Neural cell (in vitro differentiated cells): Measurements from ENCODE around the gene PINLYP. TPM values are rescaled to one million over a fixed set of nuclear protein-coding genes. Genes with fewer than 3 reads are reported as not detected.

Experiments used
- H2AFZ ChIP-seq: fragments of 200-600, 300-800 bp; sonication (generic), shearing (Covaris generic); 2 replicates; pipeline ENCODE4 v1.6.0; 2014; ENCODE audit warnings: low read depth, mild to moderate bottlenecking, antibody characterized with exemption, low read length, moderate library complexity
- H3F3A ChIP-seq: fragments of 200-600 bp; shearing (Covaris generic); 2 replicates; pipeline ENCODE4 v1.6.1; 2016; ENCODE audit warnings: mild to moderate bottlenecking, moderate library complexity, mixed read lengths, antibody characterized with exemption, low read length; ENCODE audit not compliant: insufficient read depth, poor library complexity, severe bottlenecking
- H3K27ac ChIP-seq: fragments of 200-600, 300-800 bp; sonication (generic), shearing (Covaris generic); 2 replicates; pipeline ENCODE4 v1.5.1; 2014; ENCODE audit warnings: mild to moderate bottlenecking, low read length, moderate library complexity
- H3K27me3 ChIP-seq: fragments of 300-800, 200-600 bp; sonication (generic), shearing (Covaris generic); 2 replicates; pipeline ENCODE4 v1.6.0; 2014; ENCODE audit warnings: mild to moderate bottlenecking, low read depth, low read length, moderate library complexity; ENCODE audit not compliant: insufficient read depth
- H3K36me3 ChIP-seq: fragments of 300-800, 200-600 bp; sonication (generic), shearing (Covaris generic); 2 replicates; pipeline ENCODE4 v1.5.1; 2014; ENCODE audit warnings: mild to moderate bottlenecking, antibody characterized with exemption, low read length, moderate library complexity; ENCODE audit not compliant: insufficient read depth
- H3K4me2 ChIP-seq: fragments of 300-800, 200-600 bp; sonication (generic), shearing (Covaris generic); 2 replicates; pipeline ENCODE4 v1.6.0; 2014; ENCODE audit warnings: mild to moderate bottlenecking, low read length
- H3K4me3 ChIP-seq: fragments of 300-800, 200-600 bp; sonication (generic), shearing (Covaris generic); 2 replicates; pipeline ENCODE4 v1.5.1; 2014; ENCODE audit warnings: mild to moderate bottlenecking, low read length, moderate library complexity
- H3K79me2 ChIP-seq: fragments of 200-600 bp; shearing (Covaris generic); replicated peaks from 2 replicates; pipeline ENCODE4 v1.6.0; 2014; ENCODE audit warnings: mild to moderate bottlenecking, low read length, moderate library complexity; ENCODE audit not compliant: insufficient read depth
- H3K9ac ChIP-seq: fragments of 300-800, 200-600 bp; sonication (generic), shearing (Covaris generic); 2 replicates; pipeline ENCODE4 v1.6.1; 2016; ENCODE audit warnings: mild to moderate bottlenecking, low read length, mixed read lengths
- H3K9me2 ChIP-seq: fragments of 200-600 bp; shearing (Covaris generic); 2 replicates; pipeline ENCODE4 v1.6.1; 2016; ENCODE audit warnings: mild to moderate bottlenecking, low read length, mixed read lengths; ENCODE audit not compliant: insufficient read depth
- H3K9me3 ChIP-seq: fragments of 200-600, 300-800 bp; sonication (generic), shearing (Covaris generic); 2 replicates; pipeline ENCODE4 v1.6.1; 2016; ENCODE audit warnings: mild to moderate bottlenecking, mixed run types, low read length, moderate library complexity, mixed read lengths
- H4K20me1 ChIP-seq: fragments of 200-600 bp; shearing (Covaris generic); 2 replicates; pipeline ENCODE4 v1.6.1; 2016; ENCODE audit warnings: mild to moderate bottlenecking, mixed run types; ENCODE audit not compliant: insufficient read depth
- EP300 ChIP-seq: fragments of 450-650 bp; conservative IDR thresholded peaks from 2 replicates; pipeline ENCODE4 v1.6.1; 2014; ENCODE audit warnings: antibody characterized with exemption, mild to moderate bottlenecking, moderate library complexity; ENCODE audit not compliant: poor library complexity, severe bottlenecking
- EZH2 ChIP-seq: fragments of 200-600, 300-800 bp; shearing (Covaris generic), sonication (generic); IDR thresholded peaks from 2 replicates; pipeline ENCODE4 v1.6.1; 2014; ENCODE audit warnings: antibody characterized with exemption, low read length, borderline replicate concordance, mild to moderate bottlenecking; ENCODE audit not compliant: insufficient read depth, poor library complexity, severe bottlenecking
- MXI1 ChIP-seq: fragments of 450-650 bp; conservative IDR thresholded peaks from 2 replicates; pipeline ENCODE4 v1.6.1; 2014; ENCODE audit warnings: antibody characterized with exemption, mild to moderate bottlenecking; ENCODE audit not compliant: poor library complexity, severe bottlenecking
- POLR2AphosphoS5 ChIP-seq: IDR thresholded peaks from 2 replicates; pipeline ENCODE4 v1.6.1; 2012
- RAD21 ChIP-seq: fragments of 450-650 bp; conservative IDR thresholded peaks from 2 replicates; pipeline ENCODE4 v1.6.1; 2014; ENCODE audit warnings: antibody characterized with exemption, mild to moderate bottlenecking, moderate library complexity
- SMC3 ChIP-seq: fragments of 450-650 bp; conservative IDR thresholded peaks from 2 replicates; pipeline ENCODE4 v1.6.1; 2014; ENCODE audit warnings: antibody characterized with exemption, mild to moderate bottlenecking, moderate library complexity; ENCODE audit not compliant: poor library complexity
- TAF1 ChIP-seq: IDR thresholded peaks from 2 replicates; pipeline ENCODE4 v1.6.1; 2012; ENCODE audit warnings: low read depth
- polyA plus RNA-seq: library from polyadenylated mRNA; depleted of rRNA; stranded (reverse); fragments of >200 nt; gene quantifications from 2 replicates; pipeline ENCODE4 v1.2.3, GENCODE V29; 2014
- TF ChIP-seq, protein P1 (sequence below): IDR thresholded peaks from 2 replicates; pipeline ENCODE4 v1.6.1; 2012; ENCODE audit warnings: borderline replicate concordance
- TF ChIP-seq, protein P2 (sequence below): fragments of 450-650 bp; IDR thresholded peaks from 2 replicates; pipeline ENCODE4 v1.5.1; 2014; ENCODE audit warnings: antibody characterized with exemption, mild to moderate bottlenecking, moderate library complexity; ENCODE audit not compliant: poor library complexity, severe bottlenecking

PINLYP gene
- polyA plus RNA-seq, 1 donor from 2014 or later, result 1.9 TPM

DNA sequence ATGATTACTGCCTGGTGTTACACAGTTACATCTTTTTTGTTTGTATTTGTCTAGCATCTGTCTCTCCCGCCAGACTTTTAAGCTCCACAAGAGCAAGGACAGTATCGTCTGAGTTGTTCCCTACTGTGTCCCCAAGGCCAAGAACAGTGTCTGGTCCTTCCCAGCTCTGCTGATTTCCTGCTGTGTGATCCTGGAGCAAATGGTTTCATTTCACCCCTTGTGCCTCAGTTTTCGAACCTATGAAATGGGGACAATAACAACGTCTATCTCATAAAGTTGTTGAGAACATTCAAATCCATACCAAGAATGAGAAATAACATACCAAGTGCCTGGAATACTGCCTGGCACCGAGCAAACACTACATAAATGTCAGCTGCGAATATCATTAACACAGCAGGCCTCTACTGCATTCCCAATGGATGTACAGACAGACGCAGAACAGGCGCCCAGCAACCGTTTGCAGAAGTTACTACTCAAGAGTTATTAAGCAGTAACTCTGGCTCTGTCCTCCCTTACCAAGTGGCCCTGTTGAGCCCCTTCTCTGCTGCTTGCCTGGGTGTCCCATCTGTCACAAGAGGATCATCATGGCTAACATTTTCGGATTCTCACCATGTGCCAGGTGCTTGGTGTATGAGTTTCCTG lies 11.7 kb upstream of the PINLYP start:
- Histone ChIP-seq H4K20me1 (no peaks in the 10 kb centered on the region), H3K27ac (no peak overlapping the region), H2AFZ (no peak overlapping the region), H3K4me2 (no peak overlapping the region), H3K27me3 (no peaks in the 10 kb centered on the region), H3K36me3 (no peaks in the 10 kb centered on the region), H3F3A (no peaks in the 10 kb centered on the region), H3K79me2 (peaks cover 3% of the 10 kb centered on the region), H3K4me3 (no peak overlapping the region), H3K9ac (no peak overlapping the region), H3K9me3 (no peaks in the 10 kb centered on the region), H3K9me2 (no peaks in the 10 kb centered on the region)
- TF ChIP-seq SMC3 (no peak), MXI1 (no peak), EZH2 (no peak), RAD21 (no peak), TAF1 (no peak), POLR2AphosphoS5 (no peak), EP300 (no peak)
- TF ChIP-seq, protein P1, sequence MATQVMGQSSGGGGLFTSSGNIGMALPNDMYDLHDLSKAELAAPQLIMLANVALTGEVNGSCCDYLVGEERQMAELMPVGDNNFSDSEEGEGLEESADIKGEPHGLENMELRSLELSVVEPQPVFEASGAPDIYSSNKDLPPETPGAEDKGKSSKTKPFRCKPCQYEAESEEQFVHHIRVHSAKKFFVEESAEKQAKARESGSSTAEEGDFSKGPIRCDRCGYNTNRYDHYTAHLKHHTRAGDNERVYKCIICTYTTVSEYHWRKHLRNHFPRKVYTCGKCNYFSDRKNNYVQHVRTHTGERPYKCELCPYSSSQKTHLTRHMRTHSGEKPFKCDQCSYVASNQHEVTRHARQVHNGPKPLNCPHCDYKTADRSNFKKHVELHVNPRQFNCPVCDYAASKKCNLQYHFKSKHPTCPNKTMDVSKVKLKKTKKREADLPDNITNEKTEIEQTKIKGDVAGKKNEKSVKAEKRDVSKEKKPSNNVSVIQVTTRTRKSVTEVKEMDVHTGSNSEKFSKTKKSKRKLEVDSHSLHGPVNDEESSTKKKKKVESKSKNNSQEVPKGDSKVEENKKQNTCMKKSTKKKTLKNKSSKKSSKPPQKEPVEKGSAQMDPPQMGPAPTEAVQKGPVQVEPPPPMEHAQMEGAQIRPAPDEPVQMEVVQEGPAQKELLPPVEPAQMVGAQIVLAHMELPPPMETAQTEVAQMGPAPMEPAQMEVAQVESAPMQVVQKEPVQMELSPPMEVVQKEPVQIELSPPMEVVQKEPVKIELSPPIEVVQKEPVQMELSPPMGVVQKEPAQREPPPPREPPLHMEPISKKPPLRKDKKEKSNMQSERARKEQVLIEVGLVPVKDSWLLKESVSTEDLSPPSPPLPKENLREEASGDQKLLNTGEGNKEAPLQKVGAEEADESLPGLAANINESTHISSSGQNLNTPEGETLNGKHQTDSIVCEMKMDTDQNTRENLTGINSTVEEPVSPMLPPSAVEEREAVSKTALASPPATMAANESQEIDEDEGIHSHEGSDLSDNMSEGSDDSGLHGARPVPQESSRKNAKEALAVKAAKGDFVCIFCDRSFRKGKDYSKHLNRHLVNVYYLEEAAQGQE, result no peak
- TF ChIP-seq, protein P2, sequence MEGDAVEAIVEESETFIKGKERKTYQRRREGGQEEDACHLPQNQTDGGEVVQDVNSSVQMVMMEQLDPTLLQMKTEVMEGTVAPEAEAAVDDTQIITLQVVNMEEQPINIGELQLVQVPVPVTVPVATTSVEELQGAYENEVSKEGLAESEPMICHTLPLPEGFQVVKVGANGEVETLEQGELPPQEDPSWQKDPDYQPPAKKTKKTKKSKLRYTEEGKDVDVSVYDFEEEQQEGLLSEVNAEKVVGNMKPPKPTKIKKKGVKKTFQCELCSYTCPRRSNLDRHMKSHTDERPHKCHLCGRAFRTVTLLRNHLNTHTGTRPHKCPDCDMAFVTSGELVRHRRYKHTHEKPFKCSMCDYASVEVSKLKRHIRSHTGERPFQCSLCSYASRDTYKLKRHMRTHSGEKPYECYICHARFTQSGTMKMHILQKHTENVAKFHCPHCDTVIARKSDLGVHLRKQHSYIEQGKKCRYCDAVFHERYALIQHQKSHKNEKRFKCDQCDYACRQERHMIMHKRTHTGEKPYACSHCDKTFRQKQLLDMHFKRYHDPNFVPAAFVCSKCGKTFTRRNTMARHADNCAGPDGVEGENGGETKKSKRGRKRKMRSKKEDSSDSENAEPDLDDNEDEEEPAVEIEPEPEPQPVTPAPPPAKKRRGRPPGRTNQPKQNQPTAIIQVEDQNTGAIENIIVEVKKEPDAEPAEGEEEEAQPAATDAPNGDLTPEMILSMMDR, result no peak

DNA sequence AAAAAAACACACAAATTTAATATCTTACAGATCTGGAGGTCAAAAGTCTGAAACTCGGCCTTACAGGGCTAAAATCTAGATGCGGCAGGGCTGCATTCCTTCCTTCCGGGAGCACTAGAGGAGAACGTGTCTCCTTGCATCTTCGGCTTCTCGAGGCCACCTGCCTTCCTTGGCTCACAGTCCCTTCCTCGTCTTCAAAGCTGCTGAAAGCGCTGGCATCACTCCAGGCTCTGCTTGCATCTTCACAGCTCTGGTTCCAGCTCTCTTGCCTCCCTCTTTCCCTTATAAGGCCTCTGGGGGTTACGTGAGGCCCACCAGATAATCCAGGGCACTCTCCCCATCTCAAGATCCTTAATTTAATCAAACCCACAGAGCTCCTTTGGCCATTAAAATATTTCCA lies 10.8 kb upstream of the PINLYP start:
- Histone ChIP-seq H3K4me3 (no peak overlapping the region), H2AFZ (no peak overlapping the region), H3K27ac (no peak overlapping the region), H3K4me2 (no peak overlapping the region), H3F3A (no peaks in the 10 kb centered on the region), H3K9ac (no peak overlapping the region), H3K27me3 (no peaks in the 10 kb centered on the region), H3K79me2 (peaks cover 3% of the 10 kb centered on the region), H3K9me2 (no peaks in the 10 kb centered on the region), H4K20me1 (no peaks in the 10 kb centered on the region), H3K9me3 (no peaks in the 10 kb centered on the region), H3K36me3 (no peaks in the 10 kb centered on the region)
- TF ChIP-seq SMC3, result no peak
- TF ChIP-seq MXI1, result no peak
- TF ChIP-seq, protein P2, result no peak
- TF ChIP-seq EP300, result no peak
- TF ChIP-seq EZH2, result no peak
- no peak for TF ChIP-seq RAD21
- TF ChIP-seq POLR2AphosphoS5, result no peak
- TF ChIP-seq, protein P1, result no peak
- no peak for TF ChIP-seq TAF1
